Stimulated activated CD8-positive, alpha-beta memory T cell treated with anti-CD3 and anti-CD28 coated beads, Interleukin-12 subunit alpha, Interleukin-12 subunit beta, amount 100 ng/mL, for 4 hours (primary cell): ENCODE results near the gene ARHGEF4.

Source experiments
- DNase-seq: peaks from one replicate; pipeline ENCODE4 v3.0.0-alpha.2; 2020; ENCODE audit warnings: low read depth

Gene ARHGEF4

DNA sequence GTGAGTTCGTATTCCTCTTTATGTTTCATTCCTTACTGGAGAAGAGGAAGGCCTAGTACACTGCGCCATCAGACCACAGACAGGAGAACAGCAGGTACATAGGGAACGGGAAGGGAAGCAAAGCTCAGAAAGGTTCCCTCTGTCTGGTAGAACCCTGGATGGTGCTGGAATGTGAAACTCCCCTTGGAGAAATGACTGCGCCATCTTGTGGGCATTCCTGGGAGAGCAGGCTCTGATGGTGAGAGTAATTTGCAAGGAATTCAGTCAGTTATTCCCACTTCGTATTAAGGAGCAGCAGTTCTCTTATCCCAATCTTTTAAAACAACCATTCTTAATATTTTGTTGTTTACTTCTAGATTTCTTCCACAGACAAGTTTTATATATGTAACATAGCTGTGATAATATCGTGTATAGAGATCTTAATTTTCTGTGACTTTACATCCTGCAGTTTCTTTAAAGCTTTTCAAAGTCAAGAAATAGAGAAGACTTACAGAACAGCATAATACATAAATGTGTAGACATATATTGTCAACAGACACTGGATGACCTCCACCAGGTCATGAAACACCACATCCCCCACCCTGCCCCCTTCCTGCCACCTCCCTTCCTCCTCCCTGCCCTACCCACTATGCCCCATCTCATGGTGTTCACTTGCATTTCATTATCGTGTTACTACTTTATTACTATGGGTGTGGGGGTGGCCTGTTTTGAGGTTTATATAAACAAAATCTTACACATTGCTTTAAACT lies 83.9 kb downstream of the ARHGEF4 start:
- DNase-seq: peak; percentile 13

DNA sequence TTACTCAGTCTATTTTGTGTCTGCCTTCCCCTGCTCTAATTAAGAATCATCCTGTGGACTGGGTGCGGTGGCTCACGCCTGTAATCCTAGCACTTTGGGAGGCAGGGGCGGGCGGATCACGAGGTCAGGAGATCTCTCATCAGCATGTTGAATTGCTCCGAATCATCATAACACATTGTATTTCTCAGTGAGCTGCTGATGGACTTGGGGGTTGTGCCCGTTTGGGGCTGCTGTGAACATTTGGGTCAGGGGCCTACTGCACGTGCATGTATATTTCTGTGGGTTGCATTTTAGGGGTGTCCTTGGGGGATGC lies 84.4 kb downstream of the ARHGEF4 start:
- no peak for DNase-seq

DNA sequence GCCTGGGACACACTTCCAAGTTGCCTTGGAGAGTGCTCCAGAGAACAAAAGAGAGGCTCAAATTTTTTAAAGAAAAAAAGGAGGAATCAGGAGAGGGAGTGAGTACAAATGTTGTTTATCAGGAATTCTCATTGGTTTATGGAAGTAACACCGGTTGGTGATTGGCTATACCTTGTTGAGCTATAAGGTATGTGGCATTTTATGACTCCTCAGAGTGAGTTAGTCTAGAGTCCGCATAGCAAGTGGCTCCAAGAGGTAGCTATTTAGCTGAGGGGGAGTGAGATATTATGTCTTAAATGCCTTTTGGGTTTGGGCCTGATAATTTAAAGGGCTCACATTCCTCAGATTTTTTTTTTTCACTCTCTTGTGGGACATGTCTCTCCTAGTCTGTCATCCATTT lies 85.7 kb downstream of the ARHGEF4 start:
- no peak for DNase-seq

DNA sequence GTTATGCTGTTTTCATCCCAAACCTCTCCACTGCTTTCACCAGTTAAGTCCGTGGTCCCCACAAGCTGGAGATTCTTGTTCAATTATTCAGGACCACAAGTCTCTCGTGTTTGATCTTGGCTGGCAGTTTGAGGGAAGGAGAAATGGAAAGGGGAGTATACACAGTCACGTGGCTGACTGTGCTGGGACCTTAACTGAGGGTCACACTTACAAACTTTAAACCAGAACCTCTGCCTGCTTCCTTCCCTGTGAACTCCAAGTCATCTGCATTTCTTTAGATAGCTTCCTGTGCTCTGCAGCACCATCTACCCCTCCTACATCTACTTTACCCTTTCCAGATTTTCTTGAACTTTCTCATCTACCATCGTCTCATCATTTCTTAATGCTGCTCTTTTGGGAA lies 91.7 kb downstream of the ARHGEF4 start:
- no peak for DNase-seq

DNA sequence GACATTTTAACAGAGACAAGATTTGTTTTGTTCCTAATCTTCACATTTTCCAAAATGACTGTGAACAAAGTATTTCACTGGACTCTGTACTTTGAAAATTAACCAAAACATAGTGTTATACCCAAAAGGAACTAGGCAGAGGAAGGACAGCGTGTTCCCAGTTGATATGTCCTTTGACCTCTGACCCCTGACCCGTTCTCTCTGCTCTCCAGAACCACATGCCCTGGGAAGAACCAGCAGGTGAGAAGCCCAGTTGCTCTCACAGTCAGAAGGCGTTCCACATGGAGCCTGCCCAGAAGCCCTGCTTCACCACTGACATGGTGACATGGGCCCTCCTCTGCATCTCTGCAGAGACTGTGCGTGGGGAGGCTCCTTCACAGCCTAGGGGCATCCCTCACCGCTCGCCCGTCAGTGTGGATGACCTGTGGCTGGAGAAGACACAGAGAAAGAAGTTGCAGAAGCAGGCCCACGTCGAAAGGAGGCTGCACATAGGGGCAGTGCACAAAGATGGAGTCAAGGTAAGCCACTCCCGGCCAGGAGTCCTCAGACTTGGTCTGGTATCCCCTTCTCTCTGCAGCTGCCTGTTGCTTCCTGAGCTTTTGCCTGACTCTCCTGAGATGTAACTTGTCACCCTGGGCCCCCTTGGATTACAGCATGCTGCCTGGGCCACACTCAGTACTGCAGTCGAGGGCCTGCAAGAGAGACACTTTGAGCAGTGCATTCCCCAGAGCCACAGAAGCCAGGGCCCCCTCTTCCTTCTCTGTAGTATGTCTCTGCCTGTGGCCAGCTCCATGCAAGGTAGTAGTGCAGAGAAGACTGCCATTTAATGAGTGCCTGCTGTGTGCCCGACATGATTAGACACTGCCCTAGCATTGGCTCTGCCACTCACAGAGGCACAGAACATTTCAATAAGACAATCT lies 94.3 kb downstream of the ARHGEF4 start:
- no peak for DNase-seq

DNA sequence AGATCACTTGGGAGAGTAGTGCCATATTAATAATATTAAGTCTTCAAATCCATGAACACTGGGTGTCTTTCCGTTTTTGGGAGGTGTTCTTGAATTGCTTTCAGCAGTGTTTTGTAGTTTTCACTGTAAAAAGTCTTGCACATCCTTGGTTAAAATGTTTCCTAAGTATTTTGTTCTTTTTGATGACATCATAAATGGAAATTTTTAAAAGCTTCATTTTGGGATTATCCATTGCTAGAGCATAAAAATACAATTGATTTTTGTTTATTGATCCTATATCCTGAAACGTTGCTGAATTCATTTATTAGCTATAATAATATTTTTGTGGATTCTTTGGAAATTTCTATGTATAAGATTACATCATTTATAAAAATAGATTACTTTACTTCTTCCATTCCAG lies 96.8 kb downstream of the ARHGEF4 start:
- DNase-seq: no peak

DNA sequence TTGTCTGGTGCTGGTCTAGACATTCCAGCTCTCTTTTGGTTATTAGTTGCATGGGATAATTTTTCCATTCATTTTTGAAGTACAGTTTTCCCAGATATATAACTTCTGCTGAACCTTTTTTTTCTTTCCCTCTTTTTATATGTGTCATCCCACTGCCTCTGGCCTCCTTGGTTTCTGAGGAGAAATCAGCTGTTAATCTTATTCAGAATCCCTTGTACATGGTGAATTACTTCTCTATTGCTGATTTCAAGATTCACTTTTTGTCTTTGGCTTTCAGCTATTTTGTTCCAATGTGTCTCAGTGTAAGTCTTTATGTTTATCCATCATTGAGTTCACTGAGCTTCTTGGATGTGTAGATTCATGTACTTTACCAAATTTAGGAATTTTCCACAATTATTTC lies 99.7 kb downstream of the ARHGEF4 start:
- DNase-seq: no peak

DNA sequence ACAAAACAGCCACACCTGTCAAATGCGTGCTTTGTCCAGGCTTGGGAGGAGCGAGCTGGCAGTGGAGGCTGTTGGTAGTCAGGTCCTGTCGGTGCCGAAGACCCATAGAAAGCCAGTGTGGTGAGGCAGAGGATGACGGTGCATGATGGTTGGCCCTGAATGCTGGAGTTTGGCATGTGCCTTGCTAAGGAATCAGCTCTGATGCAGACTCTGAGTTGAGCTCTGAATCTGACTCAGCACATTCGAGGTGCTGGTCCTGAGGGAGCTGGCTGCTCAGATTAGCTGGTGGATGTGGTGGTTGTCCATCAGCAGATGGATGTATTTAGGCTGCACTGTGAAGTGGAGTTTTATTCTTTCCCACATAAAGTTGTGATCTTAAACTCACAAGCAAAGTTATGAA lies 111.3 kb downstream of the ARHGEF4 start:
- no peak for DNase-seq

DNA sequence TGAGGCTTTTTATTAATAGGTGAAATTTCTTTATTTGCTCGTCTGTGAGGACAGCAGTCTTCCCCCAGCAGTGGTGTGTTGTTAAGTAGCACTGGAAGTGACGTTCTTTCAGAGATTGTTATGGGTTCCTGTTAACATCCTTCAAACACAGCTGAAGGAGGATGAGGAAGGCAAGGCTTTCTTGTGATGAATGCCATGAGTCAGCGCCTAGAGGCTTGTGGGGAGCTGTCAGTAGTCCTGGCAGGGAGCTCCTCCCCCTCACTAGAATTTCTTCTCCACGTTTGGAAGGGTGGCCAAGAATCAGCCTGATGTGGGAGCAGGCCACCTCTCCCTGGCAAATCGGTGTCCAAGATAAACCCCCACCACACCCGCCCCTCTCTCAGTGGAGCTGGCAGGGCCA lies 113.2 kb downstream of the ARHGEF4 start:
- no peak for DNase-seq

DNA sequence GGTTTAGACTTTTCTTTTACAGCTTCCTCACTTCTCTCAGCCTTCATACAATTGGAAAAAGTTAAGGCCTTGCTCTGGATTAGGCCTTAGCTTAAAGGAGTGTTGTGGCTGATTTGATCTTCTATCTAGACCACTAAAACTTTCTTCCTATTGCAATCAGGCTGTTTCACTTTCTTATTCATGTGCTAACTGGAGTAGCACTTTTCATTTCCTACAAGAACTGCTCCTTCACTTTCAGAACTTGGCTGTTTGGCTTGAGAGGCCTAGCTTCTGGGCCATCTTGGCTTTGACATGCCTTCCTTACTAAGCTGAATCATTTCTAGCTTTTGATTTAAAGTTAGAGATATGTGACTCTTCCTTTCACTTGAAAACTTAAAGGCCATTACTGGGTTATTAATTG lies 114.3 kb downstream of the ARHGEF4 start:
- no peak for DNase-seq

DNA sequence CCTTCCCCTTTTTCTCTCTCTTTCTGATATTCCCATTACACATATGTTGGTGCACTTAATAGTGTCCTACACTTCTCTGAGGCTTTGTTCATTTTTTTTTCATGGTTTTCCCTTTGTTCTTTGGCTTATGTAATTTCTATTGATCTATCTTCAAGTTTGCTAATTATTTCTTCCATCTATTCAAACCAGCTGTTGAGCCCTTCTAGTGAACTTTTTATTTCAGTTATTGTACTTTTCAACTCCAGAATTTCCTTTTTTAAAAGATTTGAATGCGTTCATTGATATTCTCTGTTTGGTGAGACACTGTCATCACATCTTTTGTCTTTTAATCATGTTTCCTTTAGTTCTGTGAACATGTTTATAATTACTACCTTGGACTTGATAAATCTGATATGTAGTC lies 118.2 kb downstream of the ARHGEF4 start:
- DNase-seq: no peak

DNA sequence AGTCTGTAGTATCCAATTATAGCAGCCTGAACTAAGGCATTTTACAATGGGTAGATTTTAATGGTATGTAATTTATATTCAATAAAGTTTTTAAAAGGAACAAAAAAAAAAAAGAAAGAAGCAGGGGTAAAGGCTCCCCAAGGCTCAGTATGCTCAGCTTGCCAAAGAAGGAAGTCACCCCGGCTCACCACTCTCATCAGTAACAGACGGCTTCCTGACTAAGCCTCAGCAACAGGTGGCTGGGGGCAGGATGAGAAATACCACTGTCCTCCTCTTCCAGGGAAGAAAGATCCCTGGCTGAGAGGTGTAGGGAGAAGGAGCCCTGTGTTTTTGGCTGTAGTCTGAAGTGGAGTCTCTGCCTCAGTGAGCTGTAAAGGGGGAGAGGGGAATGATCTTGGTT lies 121.2 kb downstream of the ARHGEF4 start:
- DNase-seq: no peak

DNA sequence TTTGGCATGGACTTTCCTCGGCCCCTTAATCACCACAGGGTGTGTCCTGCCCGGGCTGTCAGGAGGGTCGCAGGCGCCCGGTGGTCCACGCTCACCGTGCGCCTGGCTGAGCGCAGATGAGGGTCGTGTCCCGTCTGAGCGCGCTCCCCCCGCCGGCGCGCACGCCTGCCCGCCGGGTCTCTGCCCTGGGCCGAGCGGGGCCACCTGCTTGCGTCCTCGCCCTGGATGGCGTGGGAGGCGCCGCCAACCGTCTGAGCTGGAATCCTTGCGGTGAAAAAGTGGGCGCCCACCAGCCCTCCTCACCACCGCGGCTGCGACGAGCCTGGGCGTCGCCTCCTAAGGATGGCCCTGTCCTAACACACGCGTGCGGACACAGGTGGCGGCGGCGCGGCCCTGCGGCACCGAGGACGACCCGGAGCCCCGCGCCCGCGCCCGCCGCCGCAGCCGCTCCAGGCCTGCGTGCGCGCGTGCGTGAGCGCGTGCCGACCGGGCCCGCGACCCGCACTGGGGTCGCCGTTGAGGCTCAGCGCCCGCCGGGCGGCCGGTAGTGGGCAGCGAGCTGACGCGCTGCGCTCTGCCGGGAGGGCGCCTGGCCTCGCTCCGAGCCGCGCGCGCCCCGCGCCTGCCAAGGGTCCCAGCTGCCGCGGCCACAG lies 126.6 kb downstream of the ARHGEF4 start:
- no peak for DNase-seq

DNA sequence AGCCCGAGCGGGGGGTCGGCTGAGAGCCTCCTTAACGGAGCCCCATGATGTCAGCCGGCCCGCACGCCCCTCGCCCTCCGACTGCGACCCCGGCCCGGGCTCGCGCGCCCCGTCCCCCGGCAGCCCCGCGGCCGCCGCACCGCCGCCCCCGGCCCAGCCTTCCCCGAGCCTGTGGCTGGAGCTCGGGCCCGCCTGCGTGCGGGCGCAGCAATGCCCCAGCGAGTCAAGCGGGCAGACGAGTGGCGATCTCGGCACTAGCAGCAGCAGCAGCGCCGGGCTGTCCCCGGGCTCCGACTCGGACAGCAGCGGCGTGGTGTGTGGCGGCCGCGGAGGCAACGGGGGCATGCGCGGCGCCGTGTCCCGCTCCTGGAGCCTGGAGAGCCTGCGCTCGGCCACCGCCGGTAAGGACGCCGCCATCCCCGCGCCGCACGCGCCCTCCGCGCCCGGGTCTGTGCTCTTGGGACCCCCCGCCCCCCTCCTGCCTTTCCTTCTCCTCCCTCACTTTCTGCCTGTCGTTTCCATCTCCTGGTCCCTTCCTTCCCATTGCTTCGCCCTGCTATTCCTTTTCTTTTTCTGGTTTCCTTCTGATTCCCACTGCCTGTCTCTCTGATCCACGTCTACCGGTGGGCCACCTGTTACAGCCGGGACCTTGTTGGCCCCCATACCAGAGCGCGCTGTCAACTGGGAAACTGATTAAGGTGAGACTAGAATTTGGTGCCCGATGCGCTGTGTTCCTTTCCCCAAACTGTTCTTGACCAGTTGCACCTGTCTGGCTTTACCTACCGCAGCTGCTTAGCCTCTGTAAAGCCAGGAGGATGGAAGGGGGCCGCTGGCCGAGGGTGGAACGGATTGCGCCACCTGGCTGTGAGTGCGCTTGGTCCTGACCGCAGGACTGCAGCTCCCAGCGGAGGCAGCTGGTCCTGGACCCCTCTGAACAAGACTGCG lies 127.4 kb downstream of the ARHGEF4 start:
- DNase-seq: no peak

DNA sequence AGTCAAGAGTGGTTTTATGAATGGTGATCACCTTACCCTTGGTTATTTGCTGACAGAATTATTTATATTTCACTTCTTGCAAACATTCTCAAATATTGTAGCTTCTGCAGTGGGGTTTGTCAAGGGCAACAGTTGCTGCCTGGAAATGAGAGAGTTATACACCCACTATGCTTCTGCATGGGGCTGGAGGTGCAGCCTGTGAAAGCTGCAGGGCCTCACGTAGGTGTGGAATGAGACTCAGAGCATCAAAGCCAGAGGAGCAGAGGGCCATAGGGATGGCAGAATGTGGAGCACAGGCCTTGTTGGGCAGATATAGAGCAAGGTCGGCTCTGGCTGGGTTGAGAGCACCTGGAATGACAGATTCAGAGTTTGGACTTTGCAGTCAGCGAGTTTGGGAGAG lies 128.2 kb downstream of the ARHGEF4 start:
- no peak for DNase-seq

DNA sequence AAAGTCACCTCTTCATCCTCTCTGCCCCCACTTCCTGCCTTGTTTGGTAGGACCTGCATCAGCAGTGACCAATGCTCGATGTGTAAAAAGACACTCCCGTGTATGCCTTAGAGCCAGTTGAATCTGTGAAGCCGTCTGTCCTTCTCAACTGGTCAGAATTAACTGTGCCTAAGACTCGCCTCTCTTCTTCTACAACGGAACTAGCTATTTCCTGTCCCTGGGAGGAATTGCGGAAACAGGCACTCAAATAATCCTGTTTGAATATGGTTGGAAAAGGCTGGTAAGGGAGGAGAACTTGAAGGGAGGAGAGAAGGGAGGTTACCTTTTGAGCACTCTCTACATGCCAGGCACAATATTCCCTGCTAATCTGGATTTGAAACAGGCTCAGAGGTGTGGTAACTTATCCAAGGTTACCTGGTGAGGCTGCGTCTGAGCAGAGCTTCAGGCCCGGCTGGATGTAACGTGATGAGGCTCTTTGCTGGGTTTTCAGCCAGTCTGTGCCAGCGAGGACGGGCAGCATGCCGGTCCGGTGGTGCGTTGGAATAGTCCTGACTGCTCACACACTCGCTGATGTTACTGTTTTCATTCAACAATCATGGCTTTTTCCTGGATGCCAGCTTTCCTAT lies 129.5 kb downstream of the ARHGEF4 start:
- no peak for DNase-seq

DNA sequence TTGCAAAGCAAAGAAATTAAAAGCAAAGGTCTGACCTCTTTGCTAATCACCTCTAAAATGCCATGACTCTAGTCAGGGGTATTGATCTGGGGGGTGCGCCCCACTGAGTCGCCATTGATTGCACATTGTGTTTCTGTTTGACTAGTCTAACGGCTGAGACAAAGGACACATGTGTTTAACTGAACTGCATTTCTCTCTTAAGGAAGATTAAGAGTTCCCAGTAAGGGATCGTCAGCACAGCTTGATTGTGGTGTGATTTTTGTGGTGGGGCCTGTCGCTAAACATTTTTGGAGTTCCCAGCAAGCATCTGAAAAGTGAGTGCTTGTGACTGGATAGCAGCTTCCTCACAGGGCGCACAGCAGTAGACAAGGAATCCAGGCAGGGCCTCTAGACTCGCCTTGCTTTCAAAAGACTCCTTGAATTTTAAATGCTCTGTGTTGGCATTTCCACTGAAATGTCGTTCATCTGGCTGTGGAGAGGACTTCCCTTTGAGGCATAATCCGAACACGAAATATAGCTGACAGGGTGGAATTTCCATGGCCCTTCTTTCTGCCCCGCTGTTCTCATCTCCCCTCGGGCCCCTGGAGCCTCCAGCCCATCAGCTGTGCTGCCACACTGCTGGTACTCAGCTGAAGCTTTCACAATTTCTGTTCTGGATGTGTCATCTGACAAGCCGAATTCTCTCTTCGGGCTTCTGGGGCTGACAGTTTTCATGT lies 130.2 kb downstream of the ARHGEF4 start:
- no peak for DNase-seq

DNA sequence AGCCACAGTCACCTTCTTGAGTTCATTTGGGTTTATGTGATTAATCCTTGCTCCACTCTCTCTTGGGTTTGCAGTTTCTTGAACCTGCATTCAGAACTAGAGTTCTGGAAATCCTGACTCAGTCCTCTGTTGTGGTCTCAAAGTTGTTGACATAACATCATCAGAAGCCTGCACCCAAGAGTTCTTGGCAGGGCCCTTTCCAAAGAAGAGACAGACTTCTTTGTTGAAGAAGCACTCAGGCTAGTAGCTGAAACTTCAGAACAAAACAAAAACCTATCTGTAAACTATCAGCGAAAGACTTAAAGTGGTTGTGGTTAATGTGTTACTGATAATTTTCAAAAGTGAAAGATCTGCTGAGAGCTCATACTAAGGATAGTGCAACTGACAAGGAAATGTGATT lies 135.7 kb downstream of the ARHGEF4 start:
- DNase-seq: no peak

DNA sequence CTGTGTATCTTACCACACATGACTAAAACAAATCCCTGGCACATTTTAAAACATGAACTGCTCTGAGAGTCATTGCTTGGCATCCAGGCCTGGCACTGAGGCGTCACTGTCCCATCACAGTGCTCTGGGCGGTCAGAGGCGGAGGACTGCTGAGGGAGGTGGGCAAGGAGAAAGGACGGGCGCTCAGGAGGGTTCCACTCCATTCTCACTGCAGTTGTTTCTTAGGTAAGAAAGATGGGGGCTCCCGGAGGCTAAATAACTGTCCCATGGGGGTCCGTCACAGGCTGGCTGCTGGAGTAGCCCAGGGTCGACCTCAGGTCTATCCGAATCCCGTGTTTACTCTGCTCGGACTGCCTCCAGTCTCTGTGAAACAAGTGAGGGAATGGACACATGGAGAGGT lies 139.0 kb downstream of the ARHGEF4 start:
- no peak for DNase-seq

DNA sequence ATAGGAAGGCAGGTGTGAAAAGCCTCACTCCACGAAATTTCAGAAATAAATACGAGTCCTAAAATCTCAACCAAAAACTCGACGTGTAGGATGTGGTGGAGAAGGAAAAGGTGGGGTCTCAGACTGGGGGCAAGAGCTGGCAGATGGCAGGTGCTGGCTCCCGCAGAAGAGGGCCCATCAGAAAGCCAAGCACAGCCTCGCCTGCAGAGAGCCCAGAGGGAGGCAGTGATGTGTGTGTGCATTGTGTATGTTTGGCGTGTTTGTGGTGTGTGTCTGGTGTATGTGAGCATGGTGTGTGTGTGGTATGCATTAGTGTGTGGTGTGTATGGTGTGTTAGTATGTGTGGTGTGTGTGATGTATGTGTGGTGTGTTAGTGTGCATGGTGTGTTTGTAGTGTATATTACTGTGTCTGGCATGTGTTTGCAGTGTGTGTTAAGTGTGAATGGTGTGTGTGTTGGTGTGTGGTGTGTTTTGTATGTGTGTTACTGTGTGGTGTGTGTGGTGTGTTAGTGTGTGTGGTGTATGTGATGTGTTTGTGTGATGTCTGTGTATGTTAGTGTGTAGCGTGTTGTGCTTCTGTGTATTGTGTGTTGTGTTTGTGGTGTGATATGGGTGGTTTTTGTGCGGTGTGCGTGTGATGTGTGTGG lies 140.0 kb downstream of the ARHGEF4 start:
- DNase-seq: no peak
